ENCODE data around the gene PRSS57.
"Not testable (repeated sequence)": the region's sequence is repeated elsewhere in the genome, so short reads cannot be mapped to it uniquely, and the experiment has no call there.

PRSS57 gene

DNA sequence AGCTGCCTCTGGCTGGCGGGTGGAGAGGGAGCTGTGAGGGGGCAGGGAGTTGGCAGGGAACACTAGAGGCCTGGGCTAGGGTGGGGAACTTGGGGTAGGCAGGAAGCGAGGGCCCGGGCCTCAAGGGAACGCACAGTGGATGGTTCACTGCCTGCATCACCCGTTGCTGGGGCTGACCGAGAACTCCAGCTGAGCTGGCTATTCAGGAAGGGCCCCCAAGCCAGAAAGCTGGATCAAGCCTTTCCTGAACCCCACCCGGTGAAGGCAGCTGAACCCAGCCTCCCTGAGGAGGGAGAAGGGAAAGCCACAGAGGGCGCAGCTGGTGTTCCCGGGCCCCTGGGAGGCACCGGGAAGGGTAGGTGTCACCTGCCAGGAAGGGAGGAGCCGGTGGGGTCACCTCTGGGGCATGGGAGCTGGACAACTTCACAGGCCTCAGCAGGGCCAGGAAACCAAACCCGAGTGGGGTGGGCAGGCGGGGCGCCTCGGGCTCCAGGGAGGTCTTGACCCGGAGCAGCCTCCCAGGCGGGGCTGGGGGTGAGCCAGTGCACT lies 27.4 kb upstream of the PRSS57 start:
- DNase-seq: no peak

DNA sequence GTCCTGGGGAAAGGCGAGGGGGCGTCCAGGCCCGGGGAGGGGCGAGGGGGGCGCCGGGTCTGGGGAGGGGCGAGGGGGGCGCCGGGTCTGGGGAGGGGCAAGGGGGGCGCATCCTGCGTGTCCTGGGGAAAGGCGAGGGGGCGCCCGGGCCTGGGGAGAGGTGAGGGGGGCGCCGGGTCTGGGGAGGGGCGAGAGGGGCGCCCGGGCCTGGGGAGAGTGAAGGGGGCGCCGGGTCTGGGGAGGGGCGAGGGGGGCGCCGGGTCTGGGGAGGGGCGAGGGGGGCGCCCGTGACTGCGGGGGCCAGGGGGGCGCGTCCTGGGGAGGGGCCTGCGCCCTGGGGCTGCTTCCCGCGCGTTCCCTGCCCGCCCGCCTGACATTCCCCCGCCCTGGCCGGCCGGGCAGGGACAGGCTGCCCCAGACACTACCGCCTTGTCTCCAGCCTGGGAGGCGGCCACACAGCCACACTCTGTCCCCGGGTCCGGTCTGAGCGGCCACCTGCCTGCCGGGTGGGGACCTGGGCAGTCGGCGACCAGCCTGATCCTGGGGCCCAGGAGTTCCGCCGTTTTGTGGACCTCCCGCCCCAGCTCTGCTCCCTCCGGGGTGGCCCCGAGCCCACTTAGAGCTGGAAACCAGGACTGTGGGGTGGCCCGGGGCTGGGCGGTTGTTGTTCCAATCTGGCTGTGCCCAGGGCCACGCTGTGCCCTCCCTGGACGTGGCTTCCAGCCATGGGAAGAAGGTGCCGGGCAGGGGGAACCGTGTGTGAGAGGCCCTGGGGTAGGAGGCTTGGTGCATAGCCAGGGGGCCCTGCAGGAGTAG lies 25.3 kb upstream of the PRSS57 start:
- DNase-seq: no peak

DNA sequence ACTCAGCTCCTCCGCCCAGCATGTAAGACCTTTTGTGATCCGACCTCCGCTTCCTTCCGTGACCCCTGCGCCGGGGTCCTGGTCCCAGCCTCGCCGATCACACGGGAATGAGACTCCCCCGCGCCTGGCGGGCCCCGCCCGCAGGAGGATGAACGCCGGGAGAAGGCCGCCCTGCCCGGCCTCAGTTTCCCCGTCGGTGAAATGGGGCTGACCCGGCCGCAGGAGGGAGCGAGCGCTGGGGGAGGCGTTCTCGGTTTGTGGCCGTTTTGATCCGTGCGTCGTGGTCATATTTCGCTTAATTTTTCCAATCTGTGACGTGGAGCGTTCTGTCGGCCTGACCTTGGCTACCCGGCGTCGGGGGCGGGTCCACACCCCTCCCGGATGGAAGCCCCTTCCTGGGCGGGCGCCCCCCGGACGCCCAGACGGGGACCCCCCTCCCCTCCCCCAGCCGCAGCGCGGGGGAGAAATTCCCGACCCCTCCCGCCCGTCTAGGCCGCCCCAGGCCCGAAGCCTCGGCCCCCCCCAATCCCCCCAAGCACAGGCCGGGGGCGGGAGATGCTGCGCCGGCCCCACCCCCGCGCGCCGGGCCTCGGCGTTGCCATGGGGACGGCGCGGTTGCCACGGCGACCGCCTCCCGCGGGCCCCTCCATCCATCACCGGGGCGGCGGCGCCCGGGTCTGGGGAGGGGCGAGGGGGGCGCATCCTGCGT lies 24.5 kb upstream of the PRSS57 start:
- DNase-seq: no peak

DNA sequence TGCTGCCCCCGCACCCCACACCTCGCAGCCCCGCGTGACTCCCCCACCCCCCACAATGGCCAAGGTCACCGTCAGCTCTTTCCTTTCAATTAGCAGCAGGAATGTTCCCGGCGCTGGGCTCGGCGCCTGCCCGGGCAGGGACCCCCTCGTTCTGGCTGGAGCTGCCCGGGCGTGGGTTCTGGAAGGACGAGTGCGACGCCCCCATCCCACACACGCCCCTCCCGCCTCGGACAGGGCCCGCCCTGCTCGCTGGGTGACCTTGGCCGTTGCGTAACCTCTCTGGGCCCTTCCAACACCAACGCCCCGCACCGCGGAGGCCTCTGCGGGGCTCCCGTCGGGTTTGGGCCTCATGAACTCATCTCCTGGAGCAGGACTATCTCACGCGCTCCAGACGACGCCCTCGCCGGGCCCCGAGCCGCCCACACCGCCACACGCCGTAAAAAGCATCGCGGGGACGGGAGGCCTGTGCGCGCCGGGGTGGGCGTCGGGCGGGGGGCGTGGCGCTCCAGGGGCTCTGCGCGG lies 23.8 kb upstream of the PRSS57 start:
- DNase-seq: no peak

DNA sequence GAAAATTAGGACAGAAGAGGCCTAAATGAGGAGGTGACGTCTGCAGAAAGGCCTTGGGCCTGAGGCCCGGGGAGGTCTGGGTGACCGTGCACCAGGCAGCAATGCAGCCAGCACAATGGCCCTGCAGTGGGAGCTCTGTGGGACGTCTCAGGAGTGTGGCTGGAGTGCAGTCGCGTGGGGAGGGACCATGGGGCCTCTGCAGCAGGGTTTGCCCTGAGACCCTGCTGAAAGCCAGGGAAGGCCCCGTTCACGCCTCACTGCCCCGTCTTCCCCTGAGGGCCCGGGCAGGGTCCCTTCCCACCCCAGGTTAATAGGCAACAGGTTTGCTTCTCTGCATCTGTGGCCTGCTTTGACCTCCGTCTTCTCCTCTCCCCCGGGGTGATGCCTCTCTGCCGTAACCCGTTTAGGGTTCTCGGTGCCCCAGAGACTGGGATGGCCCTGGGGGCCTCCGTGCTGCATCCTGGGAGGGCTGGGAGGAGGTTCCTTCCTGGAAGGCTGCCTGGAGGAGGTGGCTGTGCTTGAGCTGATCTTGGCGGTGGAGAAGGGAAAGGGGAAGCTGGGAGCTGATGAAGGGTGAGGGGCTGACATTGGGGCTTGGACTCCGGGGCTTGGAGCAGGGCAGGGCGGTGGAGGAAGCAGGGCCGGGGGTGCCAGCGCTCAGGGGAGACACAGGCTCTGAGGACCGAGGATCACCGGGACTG lies 23.1 kb upstream of the PRSS57 start:
- no peak for DNase-seq

DNA sequence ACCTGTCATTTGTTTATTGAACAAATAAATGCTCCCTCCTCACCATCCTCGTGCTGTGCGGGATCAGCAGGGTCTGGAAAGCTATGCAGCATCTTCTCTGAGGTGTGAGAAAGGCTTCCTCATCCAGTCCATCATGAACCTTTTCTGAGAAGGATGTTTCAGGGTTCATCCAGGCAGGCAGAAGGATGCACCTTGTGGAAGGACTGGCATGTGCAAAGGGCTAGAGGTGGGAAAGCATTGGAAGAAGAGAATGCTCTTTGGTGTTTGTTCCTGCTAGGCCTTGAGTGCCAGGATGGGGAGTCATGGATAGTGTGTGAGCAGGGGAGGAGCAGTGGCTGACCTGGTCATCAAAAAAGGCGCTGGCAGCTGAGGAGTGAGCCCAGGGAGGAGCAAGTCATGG lies 20.1 kb upstream of the PRSS57 start:
- no peak for DNase-seq

DNA sequence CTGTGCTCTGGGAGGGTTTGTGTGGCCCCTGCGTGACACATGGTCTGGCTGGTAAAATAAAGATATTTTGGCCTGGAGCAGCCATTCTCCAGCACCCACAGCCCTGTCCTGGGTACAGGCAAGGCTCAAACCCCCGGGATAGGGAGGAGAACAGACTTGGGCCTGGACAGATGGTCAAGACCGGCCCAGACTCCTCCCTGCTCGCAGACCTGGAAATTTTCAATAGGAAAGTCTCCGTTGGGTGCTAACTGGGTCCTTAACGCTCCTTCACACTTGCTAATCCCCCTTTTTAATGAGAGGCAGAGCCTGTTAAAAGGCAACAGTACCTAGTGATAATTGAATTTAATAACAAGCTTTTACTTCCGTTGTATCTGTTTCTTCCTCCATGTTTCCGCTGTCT lies 16.0 kb upstream of the PRSS57 start:
- no peak for DNase-seq

DNA sequence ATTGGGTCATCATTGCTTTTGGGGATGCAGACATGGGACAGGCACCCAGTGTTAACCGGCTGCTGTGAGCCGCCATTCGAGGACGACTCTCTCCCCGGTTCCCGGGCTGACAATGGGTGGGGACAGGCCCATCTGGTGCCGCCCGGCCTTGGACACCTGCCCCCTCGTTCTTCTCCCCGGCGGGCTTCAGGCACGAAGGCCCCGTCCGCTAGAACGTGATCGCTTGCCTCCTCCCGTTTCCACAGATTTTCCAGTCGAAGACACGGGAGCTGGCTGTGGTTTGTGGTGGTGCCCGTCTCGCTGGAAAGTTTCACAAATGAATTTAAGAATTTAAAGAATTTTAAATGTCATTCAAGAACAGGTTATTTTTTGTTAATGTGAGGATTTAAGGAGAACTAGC lies 15.5 kb upstream of the PRSS57 start:
- no peak for DNase-seq

DNA sequence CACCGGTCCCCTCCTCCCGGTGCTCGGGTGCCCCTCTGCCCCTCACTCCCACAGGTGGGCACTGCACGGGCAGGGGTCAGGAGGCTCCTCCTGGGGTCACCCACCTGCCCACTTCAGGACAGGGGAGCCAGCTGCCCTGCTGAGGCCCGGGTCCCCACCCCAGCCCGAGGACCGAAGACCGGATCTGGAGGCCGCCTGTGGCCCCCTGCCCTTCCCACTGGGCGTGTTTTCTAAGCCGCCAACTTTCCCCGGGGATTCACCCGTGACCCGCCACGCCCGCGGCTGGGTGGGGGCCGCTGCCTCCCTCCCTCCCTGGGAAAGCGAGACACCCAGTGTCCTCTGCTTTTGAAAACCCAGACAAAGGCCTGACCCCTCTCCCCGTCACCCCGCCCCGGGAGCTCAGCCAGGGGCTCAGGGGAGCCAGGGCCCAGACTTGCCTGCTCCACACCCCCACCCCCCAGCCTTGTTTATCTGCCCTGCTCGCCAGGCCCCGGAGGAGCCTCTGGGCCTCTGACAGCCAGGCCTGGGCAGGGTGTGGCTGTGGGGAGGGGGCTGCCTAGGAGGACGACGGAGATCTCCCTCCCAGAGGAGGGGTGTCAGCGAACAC lies 14.8 kb upstream of the PRSS57 start:
- DNase-seq: no peak

DNA sequence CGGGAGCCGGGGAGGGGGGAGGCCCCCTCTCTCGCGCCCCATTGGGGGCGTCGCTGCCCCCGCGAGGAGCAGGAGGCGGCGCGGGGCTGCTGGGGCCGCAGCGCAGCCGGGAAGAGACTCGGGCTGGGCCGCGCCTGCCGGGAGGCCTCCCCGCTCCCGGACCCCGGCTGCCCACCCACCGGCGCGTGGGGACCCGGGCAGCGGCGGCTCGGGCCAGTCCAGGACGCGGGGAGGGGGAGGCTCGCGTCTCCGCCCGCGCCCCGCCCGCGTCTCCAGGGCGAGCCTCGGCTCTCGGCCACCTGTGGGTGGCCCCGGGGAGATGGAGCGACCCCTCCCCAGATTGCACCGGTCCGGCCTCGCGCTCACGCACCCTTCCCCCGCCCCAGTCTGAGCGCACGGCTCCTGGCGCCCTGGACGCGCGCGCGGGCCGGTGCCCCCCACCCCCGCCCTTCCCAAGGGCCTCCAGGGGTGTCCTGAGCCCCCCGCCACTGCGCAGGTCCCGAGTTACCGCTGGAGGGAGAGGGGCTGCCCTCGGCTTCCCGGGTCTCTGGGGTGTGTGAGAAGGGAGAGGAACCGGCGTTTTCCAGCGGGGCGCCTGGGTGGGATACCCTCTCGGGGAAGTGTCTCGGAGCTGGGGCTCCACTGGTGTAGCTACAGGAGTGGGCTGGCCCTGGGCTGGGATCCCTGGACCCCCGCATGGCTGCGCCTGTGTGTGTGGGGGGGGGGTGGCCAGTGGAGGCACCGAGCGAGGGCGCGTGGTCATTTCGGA lies 14.1 kb upstream of the PRSS57 start:
- no peak for DNase-seq

DNA sequence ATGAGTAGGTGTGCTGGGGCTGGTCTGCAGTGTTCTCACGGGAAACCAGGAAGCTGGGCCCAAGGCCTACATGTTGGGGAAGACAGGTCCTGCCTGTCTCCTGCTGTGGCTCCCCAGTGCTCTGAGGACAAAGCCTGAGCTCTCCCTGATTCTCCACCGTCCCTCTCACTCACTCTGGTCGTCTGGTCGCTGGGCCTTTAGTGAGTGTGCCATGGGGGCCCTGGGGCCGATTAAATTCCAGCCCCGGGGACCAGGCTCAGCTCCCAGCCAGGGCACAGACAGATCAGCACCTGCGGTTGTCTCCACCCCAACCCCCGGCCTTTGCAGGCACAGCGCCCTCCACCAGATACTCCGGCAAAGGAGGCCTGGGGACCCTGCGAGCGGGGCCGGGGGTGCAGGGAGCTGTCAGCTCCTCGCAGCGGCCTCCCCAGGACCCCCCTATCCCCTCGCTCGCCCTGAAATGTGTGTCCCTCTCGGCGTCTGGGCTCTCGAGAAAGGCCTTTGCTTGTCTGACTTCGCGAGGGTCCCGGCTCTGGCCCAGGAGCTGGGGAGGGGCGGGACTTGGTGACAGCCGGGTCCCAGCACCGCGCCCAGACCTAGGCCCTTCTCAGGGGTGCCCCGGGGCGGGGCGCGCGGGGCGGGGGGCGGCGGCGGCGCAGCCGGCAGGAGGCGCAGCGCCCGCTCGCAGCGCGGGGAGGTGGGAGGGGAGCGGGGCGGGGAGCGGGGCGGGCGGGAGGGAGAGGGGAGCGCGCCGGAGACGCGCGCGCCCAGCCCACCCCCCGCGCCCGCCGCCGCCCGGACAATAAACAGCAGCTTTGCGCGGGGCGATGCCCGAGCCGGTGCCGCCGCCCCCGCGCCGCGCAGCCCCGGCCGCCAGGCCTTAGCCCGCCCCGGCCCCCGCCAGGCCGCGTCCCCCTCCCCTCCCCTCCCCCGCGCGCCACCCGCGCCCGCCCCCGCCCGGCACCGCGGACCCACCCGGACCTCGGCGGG lies 13.2 kb upstream of the PRSS57 start, which contains the start of gene PALM:
Gene PALM (plus strand): TSS at position 782 of the 990 bp plus-strand sequence. CDS start 212 bp downstream, outside the sequence.
- no peak for DNase-seq

DNA sequence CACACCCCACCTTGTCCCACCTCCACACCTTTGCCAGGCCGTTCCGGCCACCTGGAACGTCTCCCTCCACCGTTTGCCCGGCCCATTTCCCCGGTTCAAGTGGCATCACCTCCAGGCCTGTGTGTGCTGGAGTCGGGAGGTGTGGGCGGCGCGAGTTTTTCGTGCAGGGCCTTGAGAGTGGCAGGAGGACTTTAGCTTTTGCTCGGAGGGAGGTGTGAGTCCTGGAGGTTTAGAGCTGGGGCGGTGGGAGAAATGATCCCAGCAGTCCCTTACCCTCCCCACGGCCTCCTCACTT lies 9.1 kb upstream of the PRSS57 start:
- no peak for DNase-seq

DNA sequence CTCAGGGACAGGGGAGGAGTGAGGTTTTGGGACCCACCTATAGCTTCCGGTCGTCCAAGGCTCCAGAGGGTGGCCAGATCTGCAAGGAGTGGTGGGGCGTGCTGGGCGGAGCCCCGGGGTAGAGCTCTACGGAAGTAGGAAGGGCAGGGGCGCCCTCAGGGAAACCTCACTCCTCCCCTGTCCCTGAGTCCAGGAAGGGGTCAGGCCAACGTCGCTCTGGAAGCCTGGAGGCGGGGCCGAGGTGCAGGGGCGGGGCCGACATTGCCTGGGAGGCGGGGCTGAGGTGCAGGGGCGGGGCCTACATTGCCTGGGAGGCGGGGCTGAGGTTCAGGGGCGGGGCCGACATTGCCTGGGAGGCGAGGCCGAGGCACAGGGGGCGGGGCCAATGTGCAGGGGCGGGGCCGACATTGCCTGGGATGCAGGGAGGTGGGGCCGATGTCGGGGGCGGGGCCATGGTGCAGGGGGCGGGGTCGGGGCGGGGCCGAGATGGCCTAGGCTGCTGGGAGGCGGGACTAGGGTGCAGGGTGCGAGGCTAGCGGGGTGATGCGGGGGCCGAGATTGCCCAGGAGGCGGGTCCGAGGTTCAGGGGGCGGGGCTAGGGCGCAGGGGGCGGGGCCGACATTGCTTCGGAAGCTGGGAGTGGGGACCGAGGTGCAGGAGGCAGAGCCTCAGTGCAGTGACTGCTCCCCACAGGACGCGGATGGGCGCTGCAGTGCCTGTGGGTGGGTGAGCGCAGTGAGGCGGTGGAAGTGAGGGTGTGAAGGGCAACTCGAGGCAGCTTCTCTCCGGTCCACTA lies 8.6 kb upstream of the PRSS57 start:
- DNase-seq: no peak

DNA sequence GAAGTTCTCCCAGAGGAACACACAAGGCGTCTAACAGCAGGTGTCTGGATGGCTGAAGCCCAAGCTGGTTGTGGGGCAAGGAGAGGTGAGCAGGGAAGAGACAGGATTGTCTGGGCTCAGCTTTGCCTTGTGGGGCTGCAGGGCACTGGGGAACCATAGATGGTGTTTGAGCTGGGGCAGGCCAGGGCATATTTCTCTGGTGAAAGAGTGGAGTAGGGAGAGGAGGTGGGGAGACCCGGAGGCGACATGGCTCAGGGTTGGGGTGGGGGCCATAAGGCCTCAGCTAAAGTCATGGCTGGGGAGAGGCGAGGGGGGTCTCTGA lies 8.0 kb upstream of the PRSS57 start:
- no peak for DNase-seq

DNA sequence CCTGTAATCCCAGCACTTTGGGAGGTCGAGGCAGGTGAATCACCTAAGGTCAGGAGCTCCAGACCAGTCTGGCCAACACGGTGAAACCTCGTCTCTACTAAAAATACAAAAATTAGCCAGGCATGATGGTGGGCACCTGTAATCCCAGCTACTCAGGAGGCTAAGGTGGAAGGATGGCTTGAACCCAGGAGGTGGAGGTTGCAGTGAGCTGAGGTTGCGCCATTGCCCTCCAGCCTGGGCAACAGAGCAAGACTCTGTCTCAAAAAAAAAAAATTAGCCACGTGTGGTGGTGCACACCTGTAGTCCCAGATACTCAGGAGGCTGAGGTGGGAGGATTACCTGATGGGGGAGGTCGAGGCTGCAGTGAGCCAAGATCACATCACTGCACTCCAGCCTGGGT lies 7.6 kb upstream of the PRSS57 start:
- not testable (repeated sequence) for DNase-seq

DNA sequence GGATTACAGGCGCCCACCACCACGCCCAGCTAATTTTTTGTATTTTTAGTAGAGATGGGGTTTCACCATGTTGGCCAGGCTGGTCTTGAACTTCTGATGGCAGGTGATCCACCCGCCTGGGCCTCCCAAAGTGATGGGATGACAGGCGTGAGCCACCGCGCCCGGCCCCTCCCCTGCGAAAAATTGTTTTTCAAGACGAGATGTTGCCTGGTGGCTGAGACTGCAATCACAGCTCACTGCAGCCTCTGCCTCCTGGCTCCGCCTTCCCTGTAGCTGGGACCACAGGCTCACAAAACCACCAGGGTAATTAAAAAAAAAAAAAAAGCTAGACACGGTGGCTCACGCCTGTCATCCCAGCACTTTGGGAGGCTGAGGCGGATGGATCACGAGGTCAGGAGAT lies 4.6 kb upstream of the PRSS57 start:
- DNase-seq: not testable (repeated sequence)

DNA sequence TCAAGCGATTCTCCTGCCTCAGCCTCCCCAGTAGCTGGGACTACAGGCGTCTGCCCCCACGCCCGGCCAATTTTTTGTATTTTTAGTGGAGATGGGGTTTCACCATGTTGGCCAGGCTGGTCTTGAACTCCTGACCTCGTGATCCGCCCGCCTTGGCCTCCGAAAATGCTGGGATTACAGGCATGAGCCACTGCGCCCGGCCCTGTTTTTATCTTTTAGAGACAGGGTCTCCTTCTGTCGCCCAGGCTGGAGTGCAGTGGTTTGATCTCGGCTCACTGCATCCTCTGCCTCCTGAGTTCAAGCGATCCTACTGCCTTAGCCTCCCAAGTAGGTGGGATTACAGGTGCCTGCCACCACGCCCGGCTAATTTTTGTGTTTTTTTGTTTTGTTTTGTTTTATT lies 3.3 kb upstream of the PRSS57 start:
- DNase-seq: not testable (repeated sequence)

DNA sequence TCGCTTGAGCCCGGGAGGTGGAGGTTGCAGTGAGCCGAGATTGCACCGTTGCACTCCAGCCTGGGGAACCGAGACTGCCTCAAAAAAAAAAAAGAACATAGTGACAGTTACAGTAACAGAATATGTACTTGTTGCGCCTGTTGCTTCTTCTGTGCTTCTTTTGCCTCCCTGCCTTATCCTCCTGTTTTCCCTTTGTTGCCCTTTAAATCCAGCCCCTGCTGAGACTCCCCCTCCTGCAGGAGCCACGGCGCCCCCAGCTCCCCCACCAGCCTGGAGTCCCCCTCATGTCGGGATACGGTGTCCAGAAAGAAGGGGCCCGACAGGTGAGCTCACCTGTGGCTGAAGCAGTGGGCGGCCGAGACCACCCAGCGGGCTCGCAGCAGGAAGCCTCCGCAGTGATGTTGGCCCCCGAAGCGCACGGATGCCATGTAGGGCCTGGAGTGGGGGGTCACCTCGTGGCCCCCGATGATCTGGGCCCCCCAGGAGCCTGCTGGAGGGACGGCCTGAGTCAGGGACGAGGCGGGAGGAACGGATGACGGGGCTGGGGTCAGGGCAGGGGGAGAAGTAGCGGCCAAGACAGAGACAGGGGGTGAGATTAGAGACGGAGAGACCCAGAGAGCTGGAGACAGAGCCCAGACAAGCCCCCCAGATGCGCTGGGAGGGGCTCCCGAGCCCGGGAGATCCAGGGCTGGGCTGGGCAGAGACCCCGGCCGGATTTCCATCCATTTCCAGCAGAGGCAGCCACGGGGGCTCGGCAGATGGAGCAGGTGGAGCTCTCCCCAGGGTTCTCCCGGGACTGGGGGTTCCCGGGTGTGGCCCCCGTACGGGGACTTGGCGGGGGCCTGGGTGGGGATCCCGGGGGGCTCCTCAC lies 536 bp downstream of the PRSS57 start:
- no peak for DNase-seq

DNA sequence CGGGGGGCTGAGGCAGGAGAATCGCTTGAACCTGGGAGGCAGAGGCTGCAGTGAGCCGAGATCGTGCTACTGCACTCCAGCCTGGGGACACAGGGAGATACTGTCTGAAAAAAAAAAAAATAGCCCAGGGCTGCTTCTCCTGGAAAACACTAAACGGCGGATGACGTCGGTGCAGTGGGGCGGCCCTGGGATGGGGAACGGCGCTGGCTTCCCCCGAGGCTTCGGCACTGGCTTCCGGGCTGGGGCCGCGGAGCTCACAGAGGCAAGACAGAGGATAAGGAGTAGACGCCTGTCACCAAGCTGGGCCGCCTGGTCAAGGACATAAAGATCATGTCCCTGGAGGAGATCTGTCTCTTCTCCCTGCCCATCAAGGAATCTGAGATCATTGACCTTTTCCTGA lies 5.0 kb downstream of the PRSS57 start:
- no peak for DNase-seq

All from NCI-H526 treated with DMSO at 0.1 percent for 48 hours (cell line).